Measurements from ENCODE around the gene AATF. TPM values are rescaled to one million over a fixed set of nuclear protein-coding genes. Genes with fewer than 3 reads are reported as not detected.

AATF gene
- total and polyA plus RNA-seq, 2 experiments from 2014 or later: 31.2 to 35.7 TPM

DNA sequence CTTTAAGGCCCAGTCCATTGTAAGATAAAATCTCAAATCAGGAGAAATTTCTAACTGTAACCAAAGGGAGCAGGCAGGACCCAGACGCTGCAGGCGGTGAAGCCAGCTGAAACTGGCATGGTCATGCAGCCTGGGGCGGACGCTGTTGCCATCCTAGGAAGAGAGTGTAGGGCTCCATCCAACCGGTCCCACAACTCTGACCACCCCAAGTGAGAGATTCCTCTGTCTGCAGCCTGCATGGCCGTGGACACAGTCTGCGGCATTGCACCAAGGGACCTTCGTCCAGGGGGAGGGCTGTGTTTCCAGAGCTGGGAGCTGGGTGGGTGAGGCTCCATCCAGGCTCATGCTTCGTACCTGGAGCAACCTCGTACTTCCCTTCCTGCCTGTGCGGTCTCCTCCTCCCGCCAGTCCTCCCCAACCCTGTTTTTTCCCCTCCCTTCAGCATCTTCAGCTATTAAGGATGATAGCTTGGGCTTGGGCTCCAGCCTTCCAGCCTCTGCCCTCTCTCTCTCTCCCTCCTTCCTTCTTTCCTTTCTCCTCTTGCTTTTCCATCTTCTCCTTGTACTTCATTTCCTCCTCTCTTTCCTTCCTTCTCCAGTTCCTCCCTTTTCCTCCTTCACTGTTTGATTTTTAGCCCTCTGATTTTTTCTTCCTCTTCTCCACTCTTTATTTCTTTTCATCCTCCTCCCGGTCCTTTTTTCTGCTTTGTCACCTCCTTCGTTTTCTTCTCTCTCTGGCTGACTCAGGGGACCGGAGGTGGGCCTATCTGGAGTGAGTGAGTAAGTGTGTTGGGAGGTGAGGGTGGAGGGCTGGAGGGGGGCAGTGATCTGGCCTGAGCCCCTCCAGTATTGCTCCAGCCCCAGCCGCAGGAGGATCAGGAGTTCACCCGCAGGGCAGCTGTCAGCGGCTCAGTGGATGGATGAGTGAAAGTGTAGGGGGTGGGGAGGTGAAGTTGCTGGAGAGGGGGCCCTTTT lies 28.4 kb upstream of the AATF start:
- WGBS (ENCODE audit: low lambda C conversion rate, missing lambda C conversion rate): 40% methylated on average over 18 of the region's 18 CpGs
- Histone ChIP-seq H3K4me3 (no peak overlapping the region), H4K20me1 (ENCODE audit: insufficient read depth, poor library complexity, severe bottlenecking) (no peaks in the 10 kb centered on the region), H3K4me1 (ENCODE audit: insufficient read depth) (peaks cover 16% of the 10 kb centered on the region), H3K79me2 (no peaks in the 10 kb centered on the region), H3K9me3 (ENCODE audit: low read depth) (no peaks in the 10 kb centered on the region), H3K27ac (peak overlapping the region; percentile 28), H3K9me2 (replicated peaks; ENCODE audit: insufficient read depth) (no peaks in the 10 kb centered on the region), H3K4me2 (no peak overlapping the region), H3K27me3 (peaks cover 4% of the 10 kb centered on the region), H2AFZ (no peak overlapping the region), H3K36me3 (replicated peaks; ENCODE audit: insufficient read depth, low read depth) (no peaks in the 10 kb centered on the region)
- TF ChIP-seq EZH2 (IDR thresholded peaks at IDR 0.05; ENCODE audit: borderline replicate concordance) (no peak), CTCF (IDR thresholded peaks at IDR 0.05; ENCODE audit: poor library complexity) (no peak), EZH2phosphoT487 (IDR thresholded peaks at IDR 0.05; ENCODE audit: low read depth, severe bottlenecking, unreplicated experiment) (no peak)
- DNase-seq (ENCODE audit: low spot score): no peak

- no peak overlapping the region for H2AFZ ChIP-seq
- no peaks in the 10 kb centered on the region for H3K79me2 ChIP-seq
- H3K36me3 ChIP-seq (replicated peaks; ENCODE audit: insufficient read depth, low read depth): no peaks in the 10 kb centered on the region
- 57% methylated on average over 7 of the region's 7 CpGs for WGBS (ENCODE audit: low lambda C conversion rate, missing lambda C conversion rate)
- peak; percentile 75 for DNase-seq (ENCODE audit: low spot score)
- H3K9me2 ChIP-seq (replicated peaks; ENCODE audit: insufficient read depth): no peaks in the 10 kb centered on the region
- no peaks in the 10 kb centered on the region for H3K9me3 ChIP-seq (ENCODE audit: low read depth)
- H3K4me2 ChIP-seq: no peak overlapping the region
- H3K27ac ChIP-seq: peak overlapping the region; percentile 46
- peaks cover 9% of the 10 kb centered on the region for H3K27me3 ChIP-seq
- TF ChIP-seq EZH2phosphoT487 (IDR thresholded peaks at IDR 0.05; ENCODE audit: low read depth, severe bottlenecking, unreplicated experiment) (no peak), EZH2 (IDR thresholded peaks at IDR 0.05; ENCODE audit: borderline replicate concordance) (no peak), CTCF (IDR thresholded peaks at IDR 0.05; ENCODE audit: poor library complexity) (no peak)
- peaks cover 16% of the 10 kb centered on the region for H3K4me1 ChIP-seq (ENCODE audit: insufficient read depth)
- H3K4me3 ChIP-seq: no peak overlapping the region
- H4K20me1 ChIP-seq (ENCODE audit: insufficient read depth, poor library complexity, severe bottlenecking): no peaks in the 10 kb centered on the region
Observed at GRCh38 chr17:36921095-36921851, 27.5 kb upstream of the AATF start.

GRCh38 chr17:36922175-36922574 lies 26.6 kb upstream of the AATF start:
- no peaks in the 10 kb centered on the region for H3K79me2 ChIP-seq
- H3K9me3 ChIP-seq (ENCODE audit: low read depth): no peaks in the 10 kb centered on the region
- no peak overlapping the region for H3K4me2 ChIP-seq
- no peaks in the 10 kb centered on the region for H3K9me2 ChIP-seq (replicated peaks; ENCODE audit: insufficient read depth)
- no peaks in the 10 kb centered on the region for H4K20me1 ChIP-seq (ENCODE audit: insufficient read depth, poor library complexity, severe bottlenecking)
- H3K27me3 ChIP-seq: peaks cover 13% of the 10 kb centered on the region
- H3K4me3 ChIP-seq: no peak overlapping the region
- H2AFZ ChIP-seq: no peak overlapping the region
- no peak for TF ChIP-seq CTCF (IDR thresholded peaks at IDR 0.05; ENCODE audit: poor library complexity)
- TF ChIP-seq EZH2 (IDR thresholded peaks at IDR 0.05; ENCODE audit: borderline replicate concordance): no peak
- no peak for TF ChIP-seq EZH2phosphoT487 (IDR thresholded peaks at IDR 0.05; ENCODE audit: low read depth, severe bottlenecking, unreplicated experiment)
- H3K4me1 ChIP-seq (ENCODE audit: insufficient read depth): peaks cover 16% of the 10 kb centered on the region
- no peak for DNase-seq (ENCODE audit: low spot score)
- H3K27ac ChIP-seq: no peak overlapping the region
- no peaks in the 10 kb centered on the region for H3K36me3 ChIP-seq (replicated peaks; ENCODE audit: insufficient read depth, low read depth)

All from hepatocyte (in vitro differentiated cells).